Inferior parietal cortex (tissue), 1 donor: Measurements from ENCODE around the gene COMP.

Source experiments
- DNase-seq: peaks from one replicate; pipeline ENCODE4 v3.0.0-alpha.2; 2016; ENCODE audit errors: extremely low spot score

Gene COMP

GRCh38 chr19:18804139-18804601, 13.1 kb upstream of the COMP start:
- DNase-seq: no peak

GRCh38 chr19:18803550-18804138, 12.5 kb upstream of the COMP start:
- no peak for DNase-seq

- no peak for DNase-seq
Observed at GRCh38 chr19:18802354-18802753, 11.2 kb upstream of the COMP start.

- no peak for DNase-seq
Observed at GRCh38 chr19:18800636-18801035, 9.5 kb upstream of the COMP start.

- no peak for DNase-seq
Observed at GRCh38 chr19:18800079-18800478, 9.0 kb upstream of the COMP start.

- DNase-seq: no peak
Observed at GRCh38 chr19:18799389-18799970, 8.4 kb upstream of the COMP start.

- no peak for DNase-seq
Observed at GRCh38 chr19:18798384-18799352, 7.6 kb upstream of the COMP start.

- no peak for DNase-seq
Observed at GRCh38 chr19:18796239-18796638, 5.1 kb upstream of the COMP start.

- DNase-seq: no peak
Observed at GRCh38 chr19:18795540-18795939, 4.4 kb upstream of the COMP start.

GRCh38 chr19:18794692-18795091, 3.6 kb upstream of the COMP start:
- DNase-seq: no peak

- no peak for DNase-seq
Observed at GRCh38 chr19:18794029-18794313, 2.9 kb upstream of the COMP start.

- DNase-seq: no peak
Observed at GRCh38 chr19:18793144-18794028, 2.3 kb upstream of the COMP start.

- DNase-seq: no peak
Observed at GRCh38 chr19:18792661-18793060, 1.6 kb upstream of the COMP start.

- no peak for DNase-seq
Observed at GRCh38 chr19:18791315-18791678, 192 bp upstream of the COMP start.

GRCh38 chr19:18789883-18790565, 1.1 kb downstream of the COMP start:
- no peak for DNase-seq

- no peak for DNase-seq
Observed at GRCh38 chr19:18789422-18789869, 1.7 kb downstream of the COMP start.

GRCh38 chr19:18788529-18789421, 2.3 kb downstream of the COMP start:
- DNase-seq: no peak

GRCh38 chr19:18785179-18786124, 5.7 kb downstream of the COMP start:
- no peak for DNase-seq

- no peak for DNase-seq
Observed at GRCh38 chr19:18784786-18785120, 6.4 kb downstream of the COMP start.
